Measurements from ENCODE around the gene FAM174C. TPM values are rescaled to one million over a fixed set of nuclear protein-coding genes. Genes with fewer than 3 reads are reported as not detected.

FAM174C gene
- total and polyA plus RNA-seq, 11 donors, result 11.6 to 56.4 (median 23.8) TPM

DNA sequence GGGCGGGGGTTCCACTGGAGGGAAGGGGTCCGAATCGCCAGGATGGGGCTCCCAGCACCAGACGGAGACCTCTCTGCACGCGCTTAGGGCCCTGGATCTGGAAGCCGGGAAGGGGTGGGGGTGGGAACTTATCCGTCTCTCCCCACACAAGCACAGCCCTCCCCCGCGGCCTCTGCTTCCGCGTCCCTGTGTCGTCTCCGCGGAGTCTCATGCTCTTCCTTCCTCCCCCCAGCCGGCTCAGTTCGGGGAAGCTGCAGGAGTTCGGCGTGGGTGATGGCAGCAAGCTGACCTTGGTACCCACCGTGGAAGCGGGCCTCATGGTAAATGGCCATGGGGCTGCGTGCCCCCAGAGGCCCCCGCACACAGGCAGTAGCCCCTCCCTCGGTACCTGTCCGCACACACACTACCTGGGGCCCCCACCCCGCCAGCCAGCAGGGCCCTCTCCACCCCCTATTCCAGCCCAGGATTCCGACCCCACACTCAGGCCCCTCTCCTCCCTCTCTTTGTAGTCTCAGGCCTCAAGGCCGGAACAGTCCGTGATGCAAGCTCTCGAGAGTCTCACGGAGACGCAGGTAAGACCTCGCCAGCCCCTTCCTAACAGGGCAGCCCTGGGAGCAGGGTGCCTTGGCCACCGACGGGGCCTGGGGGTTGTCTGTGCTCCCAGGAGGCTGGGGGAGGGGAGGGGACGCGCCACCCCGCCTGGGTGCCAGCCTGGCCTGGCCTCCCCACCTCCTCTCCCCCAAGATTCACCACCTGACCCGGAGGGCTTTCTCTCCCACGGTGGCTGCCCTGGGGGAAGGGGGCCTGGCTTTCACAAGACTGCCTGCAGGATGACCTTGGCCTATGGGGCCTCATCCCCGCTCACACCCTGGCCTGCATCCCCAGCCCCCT is 23.8 kb upstream of the FAM174C start:
- WGBS, 4 donors, result 1 to 9% (median 4%) methylated on average over 36 to 41 of the region's 41 CpGs
- peak overlapping the region; percentile 96 to 100 (median 100) for H3K27ac ChIP-seq
- DNase-seq (peak; percentile 83 to 91 (median 87)), ATAC-seq (peak; percentile 0 to 5 (median 0))
- no peaks in the 10 kb centered on the region for H3K27me3 ChIP-seq
- peaks cover 9 to 50% (median 44%) of the 10 kb centered on the region in 9 donors for H3K36me3 ChIP-seq
- H3K4me1 ChIP-seq, result peaks cover 25 to 73% (median 56%) of the 10 kb centered on the region in 12 donors
- H3K9me3 ChIP-seq, result no peaks in the 10 kb centered on the region
- peak in 1 of 2 donors; percentile 18 for TF ChIP-seq POLR2A (IDR thresholded peaks at IDR 0.05)
- TF ChIP-seq, protein P1, sequence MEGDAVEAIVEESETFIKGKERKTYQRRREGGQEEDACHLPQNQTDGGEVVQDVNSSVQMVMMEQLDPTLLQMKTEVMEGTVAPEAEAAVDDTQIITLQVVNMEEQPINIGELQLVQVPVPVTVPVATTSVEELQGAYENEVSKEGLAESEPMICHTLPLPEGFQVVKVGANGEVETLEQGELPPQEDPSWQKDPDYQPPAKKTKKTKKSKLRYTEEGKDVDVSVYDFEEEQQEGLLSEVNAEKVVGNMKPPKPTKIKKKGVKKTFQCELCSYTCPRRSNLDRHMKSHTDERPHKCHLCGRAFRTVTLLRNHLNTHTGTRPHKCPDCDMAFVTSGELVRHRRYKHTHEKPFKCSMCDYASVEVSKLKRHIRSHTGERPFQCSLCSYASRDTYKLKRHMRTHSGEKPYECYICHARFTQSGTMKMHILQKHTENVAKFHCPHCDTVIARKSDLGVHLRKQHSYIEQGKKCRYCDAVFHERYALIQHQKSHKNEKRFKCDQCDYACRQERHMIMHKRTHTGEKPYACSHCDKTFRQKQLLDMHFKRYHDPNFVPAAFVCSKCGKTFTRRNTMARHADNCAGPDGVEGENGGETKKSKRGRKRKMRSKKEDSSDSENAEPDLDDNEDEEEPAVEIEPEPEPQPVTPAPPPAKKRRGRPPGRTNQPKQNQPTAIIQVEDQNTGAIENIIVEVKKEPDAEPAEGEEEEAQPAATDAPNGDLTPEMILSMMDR (IDR thresholded peaks at IDR 0.05), result no peak
- H3K4me3 ChIP-seq, result peak overlapping the region; percentile 63 to 97 (median 84)
- intact Hi-C loops (cut with DNase I), result loop anchor here in 1 of 10 donors (5.0 kb wide), 1 partner anchor 454 kb away; the partner anchor contains the start of gene PTBP1

DNA sequence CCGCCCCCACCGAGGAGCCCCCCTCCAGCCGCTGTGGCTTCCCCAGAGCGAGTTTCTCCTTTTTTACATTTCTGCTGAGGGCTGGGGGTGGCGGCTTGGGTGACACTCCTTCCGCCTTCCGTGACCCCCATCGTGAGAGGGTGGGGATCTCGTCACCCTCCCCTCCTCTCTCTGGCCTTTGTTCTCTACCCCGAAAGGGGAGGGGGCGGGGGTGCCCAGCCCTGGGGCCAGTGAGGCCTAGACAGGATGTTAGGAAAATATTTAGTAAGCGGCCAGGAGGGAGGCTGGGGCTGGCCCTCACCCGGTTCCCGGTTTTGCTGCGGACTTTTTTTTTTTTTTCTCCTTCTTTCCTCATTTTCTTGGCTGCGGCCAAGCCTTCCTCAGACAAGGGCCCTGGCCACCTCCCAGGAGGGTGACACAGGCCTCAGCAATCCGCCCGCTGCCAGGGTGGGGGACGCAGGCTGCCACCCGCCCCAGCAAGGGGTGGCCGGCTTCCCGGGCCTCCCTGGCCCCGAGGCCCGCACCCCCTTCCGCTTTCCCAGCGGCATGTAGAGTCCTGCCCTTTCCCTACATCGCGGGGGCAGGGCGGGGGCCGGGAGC is 23.0 kb upstream of the FAM174C start:
- intact Hi-C loops (cut with DNase I), result loop anchor here in 1 of 10 donors (5.0 kb wide), 1 partner anchor 455 kb away; the partner anchor contains the start of gene PTBP1

GRCh38 chr19:1252821-1253513 is 22.4 kb upstream of the FAM174C start:
- Histone ChIP-seq H3K36me3 (peaks cover 9 to 64% (median 58%) of the 10 kb centered on the region in 9 donors), H3K4me1 (peaks cover 22 to 75% (median 60%) of the 10 kb centered on the region in 12 donors), H3K27ac (peak overlapping the region; percentile 96 to 100 (median 100)), H3K9me3 (no peaks in the 10 kb centered on the region), H3K4me3 (peak overlapping the region; percentile 63 to 97 (median 84)), H3K27me3 (no peaks in the 10 kb centered on the region)
- ATAC-seq (peak; percentile 33 to 63 (median 58)), DNase-seq (peak; percentile 88 to 96 (median 94))
- TF ChIP-seq POLR2A (IDR thresholded peaks at IDR 0.05), result peak in 1 of 2 donors; percentile 5
- TF ChIP-seq, protein P1 (IDR thresholded peaks at IDR 0.05), result peak in 7 of 12 donors; percentile 22 to 37 (median 29)
- intact Hi-C loops (cut with DNase I), result loop anchor here in 1 of 10 donors (5.0 kb wide), 1 partner anchor 456 kb away; the partner anchor contains the start of gene PTBP1
- WGBS, 4 donors, result 0 to 1% (median 1%) methylated on average over 2 to 26 of the region's 26 CpGs

More for the DNA sequence above, 23.0 kb upstream of the FAM174C start:
- no peak for TF ChIP-seq POLR2A (IDR thresholded peaks at IDR 0.05)
- TF ChIP-seq, protein P1 (IDR thresholded peaks at IDR 0.05), result no peak
- Histone ChIP-seq H3K4me3 (peak overlapping the region; percentile 63 to 97 (median 84)), H3K4me1 (peaks cover 25 to 75% (median 60%) of the 10 kb centered on the region in 12 donors), H3K9me3 (no peaks in the 10 kb centered on the region), H3K36me3 (peaks cover 9 to 58% (median 51%) of the 10 kb centered on the region in 9 donors), H3K27me3 (no peaks in the 10 kb centered on the region), H3K27ac (peak overlapping the region; percentile 96 to 100 (median 100))
- WGBS, 4 donors, result 2 to 4% (median 2%) methylated on average over 26 to 30 of the region's 30 CpGs
- DNase-seq (peak; percentile 91 to 96 (median 93)), ATAC-seq (peak; percentile 34 to 49 (median 39))
